Omental fat pad (tissue), 4 donors: ENCODE measurements around the gene RAB26. TPM values are rescaled to one million over a fixed set of nuclear protein-coding genes. Genes with fewer than 3 reads are reported as not detected.
A peak's percentile ranks its signal among the peaks of the same experiment; 100 is the strongest.

Experiments
- ATAC-seq: fragments of 150-250 bp; one replicate; pipeline ENCODE4 v1.9.1; 2016; ENCODE audit warnings: mild to moderate bottlenecking, moderate library complexity; ENCODE audit not compliant: low FRiP score
- DNase-seq: peaks from one replicate; pipeline ENCODE4 v3.0.0-alpha.2; 2019; ENCODE audit warnings: low spot score
- CTCF ChIP-seq, 3 donors: fragments of 450-650 bp; IDR thresholded peaks; one replicate each; pipeline ENCODE4 v1.5.1; 2016 to 2017; ENCODE audit warnings: antibody characterized with exemption in 3 of 3, mild to moderate bottlenecking in 3 of 3, moderate library complexity in 2 of 3
- total RNA-seq, 4 donors: library from RNA; depleted of rRNA; stranded (reverse); fragments of >200 nt; gene quantifications; one replicate each; pipeline ENCODE4 v1.1.0, GENCODE V29; 2016

RAB26 gene
- total RNA-seq, 4 donors from 2014 or later, result 0.19 to 2.0 (median 1.1) TPM; not detected in 1

- TF ChIP-seq CTCF (IDR thresholded peaks at IDR 0.05), result no peak
- no peak for ATAC-seq
- DNase-seq, result peak; percentile 49
Observed at GRCh38 chr16:2194166-2194834, 45.9 kb downstream of the RAB26 start.

- ATAC-seq, result no peak
- TF ChIP-seq CTCF (IDR thresholded peaks at IDR 0.05), result no peak
- DNase-seq, result no peak
Observed at GRCh38 chr16:2194852-2195321, 46.5 kb downstream of the RAB26 start.

- TF ChIP-seq CTCF (IDR thresholded peaks at IDR 0.05), result no peak
- DNase-seq, result no peak
- ATAC-seq, result no peak
Observed at GRCh38 chr16:2195322-2196161, 47.1 kb downstream of the RAB26 start.

- TF ChIP-seq CTCF (IDR thresholded peaks at IDR 0.05), result no peak
- no peak for DNase-seq
- no peak for ATAC-seq
Observed at GRCh38 chr16:2196162-2196980, 47.9 kb downstream of the RAB26 start, which contains the start of gene CASKIN1. TSS of gene CASKIN1 (minus strand) at chr16:2196605. CDS start at chr16:2196432, 173 bp downstream.

GRCh38 chr16:2196981-2197511 is 48.6 kb downstream of the RAB26 start:
- DNase-seq, result no peak
- no peak for ATAC-seq
- TF ChIP-seq CTCF (IDR thresholded peaks at IDR 0.05), result no peak

GRCh38 chr16:2197765-2198164 is 49.3 kb downstream of the RAB26 start:
- no peak for TF ChIP-seq CTCF (IDR thresholded peaks at IDR 0.05)
- DNase-seq, result no peak

More at GRCh38 chr16:2197765-2198164, 49.3 kb downstream of the RAB26 start:
- ATAC-seq, result no peak
